ENCODE data around the gene ZFAND3. TPM values are rescaled to one million over a fixed set of nuclear protein-coding genes. Genes with fewer than 3 reads are reported as not detected.
A peak's percentile ranks its signal among the peaks of the same experiment; 100 is the strongest.

ZFAND3 gene
- total RNA-seq, 6 experiments from 2014 or later = 75.2 to 93.2 (median 87.0) TPM

DNA sequence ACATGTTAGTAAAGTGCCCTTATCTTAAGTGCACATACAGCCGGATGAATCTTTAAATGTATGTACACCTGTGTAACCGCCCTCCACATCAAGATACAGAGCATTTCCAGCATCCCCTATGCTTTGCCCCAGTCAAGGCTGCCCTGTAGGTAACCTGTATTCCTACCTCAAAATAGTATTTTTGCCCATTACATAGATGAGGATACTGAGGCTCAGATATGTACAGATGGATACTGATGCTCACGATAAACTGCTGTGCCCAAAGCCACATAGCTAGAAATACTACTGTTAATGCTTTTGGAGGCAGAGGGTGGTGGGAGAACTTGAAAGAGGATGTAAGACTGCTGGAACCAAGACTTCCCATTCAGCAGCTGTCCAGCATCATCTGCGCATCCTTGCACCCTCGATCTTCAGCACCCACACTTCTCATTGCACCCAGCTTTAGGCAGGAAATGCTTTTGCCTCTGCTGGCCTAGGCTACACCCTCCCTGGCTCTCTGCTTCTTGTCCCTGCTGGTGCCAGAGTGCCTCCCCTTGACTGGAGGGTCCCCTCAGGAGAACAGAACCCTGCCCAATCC lies 27.0 kb upstream of the ZFAND3 start:
- no peak overlapping the region for H3K4me3 Mint-ChIP-seq
- H3K27me3 Mint-ChIP-seq (ENCODE audit: insufficient read depth) = peaks cover 2% of the 10 kb centered on the region
- no peaks in the 10 kb centered on the region for H3K36me3 Mint-ChIP-seq (ENCODE audit: low read depth)
- no peak for DNase-seq
- H3K27ac Mint-ChIP-seq = no peak overlapping the region
- peaks cover 38% of the 10 kb centered on the region for H3K4me1 Mint-ChIP-seq (ENCODE audit: low read depth)
- TF ChIP-seq, protein P1, sequence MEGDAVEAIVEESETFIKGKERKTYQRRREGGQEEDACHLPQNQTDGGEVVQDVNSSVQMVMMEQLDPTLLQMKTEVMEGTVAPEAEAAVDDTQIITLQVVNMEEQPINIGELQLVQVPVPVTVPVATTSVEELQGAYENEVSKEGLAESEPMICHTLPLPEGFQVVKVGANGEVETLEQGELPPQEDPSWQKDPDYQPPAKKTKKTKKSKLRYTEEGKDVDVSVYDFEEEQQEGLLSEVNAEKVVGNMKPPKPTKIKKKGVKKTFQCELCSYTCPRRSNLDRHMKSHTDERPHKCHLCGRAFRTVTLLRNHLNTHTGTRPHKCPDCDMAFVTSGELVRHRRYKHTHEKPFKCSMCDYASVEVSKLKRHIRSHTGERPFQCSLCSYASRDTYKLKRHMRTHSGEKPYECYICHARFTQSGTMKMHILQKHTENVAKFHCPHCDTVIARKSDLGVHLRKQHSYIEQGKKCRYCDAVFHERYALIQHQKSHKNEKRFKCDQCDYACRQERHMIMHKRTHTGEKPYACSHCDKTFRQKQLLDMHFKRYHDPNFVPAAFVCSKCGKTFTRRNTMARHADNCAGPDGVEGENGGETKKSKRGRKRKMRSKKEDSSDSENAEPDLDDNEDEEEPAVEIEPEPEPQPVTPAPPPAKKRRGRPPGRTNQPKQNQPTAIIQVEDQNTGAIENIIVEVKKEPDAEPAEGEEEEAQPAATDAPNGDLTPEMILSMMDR (IDR thresholded peaks at IDR 0.05) = no peak
- H3K9me3 Mint-ChIP-seq = no peaks in the 10 kb centered on the region

- H3K27me3 Mint-ChIP-seq (ENCODE audit: insufficient read depth) = no peaks in the 10 kb centered on the region; the same call in 1 of the 2 replicates
- peaks cover 35% of the 10 kb centered on the region for H3K4me1 Mint-ChIP-seq (ENCODE audit: low read depth)
- no peaks in the 10 kb centered on the region for H3K9me3 Mint-ChIP-seq
- no peak overlapping the region for H3K4me3 Mint-ChIP-seq
- TF ChIP-seq, protein P1 (IDR thresholded peaks at IDR 0.05) = no peak
- no peaks in the 10 kb centered on the region for H3K36me3 Mint-ChIP-seq (ENCODE audit: low read depth)
- H3K27ac Mint-ChIP-seq = no peak overlapping the region
- no peak for DNase-seq
These were observed 26.5 kb upstream of the ZFAND3 start for GRCh38 chr6:37793067-37793466.

DNA sequence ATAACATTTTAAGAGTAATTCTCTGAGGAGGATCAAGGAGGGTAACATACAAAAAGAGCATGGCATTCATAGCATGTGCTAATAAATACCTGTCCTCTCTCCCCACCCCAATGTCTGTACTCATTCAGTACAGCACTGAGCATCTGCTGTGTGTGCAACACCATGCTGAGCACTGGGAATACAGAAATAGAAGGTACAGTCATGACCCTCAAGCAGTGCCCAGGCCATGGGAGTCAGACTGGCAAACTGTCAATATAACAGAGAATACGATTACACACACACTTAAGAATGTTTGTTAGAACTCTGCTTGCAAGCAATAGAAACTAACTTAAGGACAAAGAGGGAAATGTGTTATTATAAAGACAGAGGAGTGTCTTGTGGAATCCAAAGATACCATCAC lies 24.7 kb upstream of the ZFAND3 start:
- TF ChIP-seq, protein P1 (IDR thresholded peaks at IDR 0.05) = no peak
- peaks cover 8% of the 10 kb centered on the region for H3K27me3 Mint-ChIP-seq (ENCODE audit: insufficient read depth)
- H3K36me3 Mint-ChIP-seq (ENCODE audit: low read depth) = no peaks in the 10 kb centered on the region
- no peaks in the 10 kb centered on the region for H3K9me3 Mint-ChIP-seq
- peaks cover 31% of the 10 kb centered on the region for H3K4me1 Mint-ChIP-seq (ENCODE audit: low read depth)
- no peak overlapping the region for H3K27ac Mint-ChIP-seq
- DNase-seq = peak; percentile 48
- no peak overlapping the region for H3K4me3 Mint-ChIP-seq

DNA sequence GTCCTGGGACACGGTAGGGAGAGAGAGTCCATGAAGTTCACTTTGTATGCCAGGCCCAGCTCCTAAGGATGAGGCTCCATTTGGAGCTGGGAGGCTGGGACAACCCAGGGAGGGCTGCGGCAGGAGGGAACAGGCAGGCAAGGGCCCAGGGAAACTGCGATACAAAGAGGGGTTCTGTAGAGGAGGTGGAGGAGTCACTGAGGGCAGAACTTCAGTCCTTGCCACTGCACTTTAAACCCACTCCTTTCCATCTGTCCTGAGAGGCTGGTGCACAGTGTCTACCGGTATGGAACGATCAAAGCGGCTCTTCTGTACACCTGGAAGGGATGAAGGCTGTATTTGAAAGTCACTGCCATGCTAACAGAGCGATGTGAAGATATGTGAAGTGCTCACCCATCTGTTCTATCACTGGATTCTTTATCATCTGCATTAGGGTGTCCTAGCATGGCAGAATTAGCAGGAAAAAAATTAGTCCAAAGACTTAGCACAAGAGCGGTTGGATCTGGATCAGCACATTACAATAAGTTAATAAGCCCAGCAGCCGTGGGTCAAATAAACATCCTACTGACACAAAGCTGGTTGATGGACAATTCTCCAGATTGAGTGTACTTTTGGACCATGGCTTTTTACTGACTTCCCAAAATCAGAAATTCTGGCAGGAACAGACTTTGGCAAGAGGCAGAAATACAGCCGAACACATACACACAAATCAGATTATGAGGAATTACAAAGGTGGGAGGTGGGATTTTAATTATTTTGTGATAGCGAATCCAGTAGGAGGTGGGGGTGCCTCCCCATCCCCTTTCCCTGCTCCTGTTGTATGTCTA lies 20.9 kb upstream of the ZFAND3 start:
- no peaks in the 10 kb centered on the region for H3K36me3 Mint-ChIP-seq (ENCODE audit: low read depth)
- H3K4me1 Mint-ChIP-seq (ENCODE audit: low read depth) = peaks cover 14% of the 10 kb centered on the region
- H3K27me3 Mint-ChIP-seq (ENCODE audit: insufficient read depth) = peaks cover 16% of the 10 kb centered on the region
- H3K27ac Mint-ChIP-seq = no peak overlapping the region
- no peak for DNase-seq
- H3K9me3 Mint-ChIP-seq = no peaks in the 10 kb centered on the region
- H3K4me3 Mint-ChIP-seq = no peak overlapping the region
- TF ChIP-seq, protein P1 (IDR thresholded peaks at IDR 0.05) = no peak

GRCh38 chr6:37799263-37799644 lies 20.3 kb upstream of the ZFAND3 start:
- no peak overlapping the region for H3K4me3 Mint-ChIP-seq
- TF ChIP-seq, protein P1 (IDR thresholded peaks at IDR 0.05) = no peak
- H3K27ac Mint-ChIP-seq = no peak overlapping the region
- H3K36me3 Mint-ChIP-seq (ENCODE audit: low read depth) = no peaks in the 10 kb centered on the region
- H3K27me3 Mint-ChIP-seq (ENCODE audit: insufficient read depth) = peaks cover 16% of the 10 kb centered on the region
- H3K9me3 Mint-ChIP-seq = no peaks in the 10 kb centered on the region
- H3K4me1 Mint-ChIP-seq (ENCODE audit: low read depth) = peaks cover 17% of the 10 kb centered on the region
- DNase-seq = no peak
